Vagina (tissue), 2 donors: ENCODE results near the gene GNAL. TPM values are rescaled to one million over a fixed set of nuclear protein-coding genes. Genes with fewer than 3 reads are reported as not detected.

ENCODE experiments used
- DNase-seq, 2 donors: peaks; one replicate each; pipeline ENCODE4 v3.0.0-alpha.2; 2017; ENCODE audit errors: extremely low spot score in 2 of 2
- H3K27ac ChIP-seq: fragments of 200-600 bp; sonication (generic); one replicate; pipeline ENCODE4 v1.5.1; 2019
- H3K27me3 ChIP-seq: fragments of 200-600 bp; sonication (generic); one replicate; pipeline ENCODE4 v1.5.1; 2019
- H3K36me3 ChIP-seq, 2 donors: fragments of 200-600 bp; sonication (generic); one replicate each; pipeline ENCODE4 v1.5.1; 2017 to 2019
- H3K4me1 ChIP-seq: fragments of 200-600 bp; sonication (generic); one replicate; pipeline ENCODE4 v1.5.1; 2019
- H3K4me3 ChIP-seq, 2 donors: fragments of 200-600 bp; sonication (generic); 1 replicate in 1 of 2; 2 replicates in 1 of 2; pipeline ENCODE4 v1.5.1; 2016 to 2019
- H3K9me3 ChIP-seq: fragments of 200-600 bp; sonication (generic); one replicate; pipeline ENCODE4 v1.5.1; 2019
- CTCF ChIP-seq, 3 experiments: fragments of 450-650 bp in 2 of 3; fragments of 200-600 bp in 1 of 3; sonication (generic) in 1 of 3; IDR thresholded peaks; one replicate each; pipeline ENCODE4 v1.5.1; 2017 to 2019; ENCODE audit warnings: antibody characterized with exemption in 3 of 3, mild to moderate bottlenecking in 2 of 3, moderate library complexity in 2 of 3
- POLR2A ChIP-seq, 2 donors: fragments of 450-650 bp; IDR thresholded peaks; one replicate each; pipeline ENCODE4 v1.6.1; 2017; ENCODE audit warnings: antibody characterized with exemption in 2 of 2, mild to moderate bottlenecking in 2 of 2, moderate library complexity in 2 of 2
- POLR2AphosphoS5 ChIP-seq, 2 donors: sonication (generic); formaldehyde crosslinking; IDR thresholded peaks; one replicate each; pipeline ENCODE4 v1.9.0; 2017; ENCODE audit warnings: antibody characterized with exemption in 2 of 2, mild to moderate bottlenecking in 2 of 2, low read depth in 1 of 2; ENCODE audit not compliant: insufficient read depth in 1 of 2
- intact Hi-C: fragments of 100-400 bp; cut with DNase I; formaldehyde crosslinking; loops from one replicate; pipeline ENCODE4 v1.15.1; 2023
- total RNA-seq: library from RNA; depleted of rRNA; stranded (reverse); fragments of >200 nt; gene quantifications from one replicate; pipeline ENCODE4 v1.2.3, GENCODE V29; 2016

The GNAL gene
- total RNA-seq, 1 donor from 2014 or later, result 23.3 TPM

GRCh38 chr18:11749305-11749704 is 60.2 kb downstream of the GNAL start:
- TF ChIP-seq CTCF (IDR thresholded peaks at IDR 0.05) (no peak), POLR2A (IDR thresholded peaks at IDR 0.05) (no peak), POLR2AphosphoS5 (IDR thresholded peaks at IDR 0.05; ENCODE audit: insufficient read depth in 1 of 2, low read depth in 1 of 2) (no peak)
- Histone ChIP-seq H3K27me3 (no peaks in the 10 kb centered on the region), H3K4me1 (peaks cover 8% of the 10 kb centered on the region), H3K4me3 (no peak overlapping the region), H3K36me3 (no peaks in the 10 kb centered on the region), H3K9me3 (no peaks in the 10 kb centered on the region), H3K27ac (no peak overlapping the region)
- intact Hi-C loops, result no loop called here
- DNase-seq, result no peak

GRCh38 chr18:11750171-11750570 is 61.1 kb downstream of the GNAL start:
- no peak overlapping the region for H3K4me3 ChIP-seq
- H3K9me3 ChIP-seq, result no peaks in the 10 kb centered on the region
- H3K27me3 ChIP-seq, result no peaks in the 10 kb centered on the region
- H3K27ac ChIP-seq, result no peak overlapping the region
- TF ChIP-seq CTCF (IDR thresholded peaks at IDR 0.05) (no peak), POLR2A (IDR thresholded peaks at IDR 0.05) (no peak), POLR2AphosphoS5 (IDR thresholded peaks at IDR 0.05; ENCODE audit: insufficient read depth in 1 of 2, low read depth in 1 of 2) (no peak)
- peaks cover 8% of the 10 kb centered on the region for H3K4me1 ChIP-seq
- peak in 1 of 2 donors; percentile 3 for DNase-seq
- H3K36me3 ChIP-seq, result no peaks in the 10 kb centered on the region
- intact Hi-C loops, result no loop called here

DNA sequence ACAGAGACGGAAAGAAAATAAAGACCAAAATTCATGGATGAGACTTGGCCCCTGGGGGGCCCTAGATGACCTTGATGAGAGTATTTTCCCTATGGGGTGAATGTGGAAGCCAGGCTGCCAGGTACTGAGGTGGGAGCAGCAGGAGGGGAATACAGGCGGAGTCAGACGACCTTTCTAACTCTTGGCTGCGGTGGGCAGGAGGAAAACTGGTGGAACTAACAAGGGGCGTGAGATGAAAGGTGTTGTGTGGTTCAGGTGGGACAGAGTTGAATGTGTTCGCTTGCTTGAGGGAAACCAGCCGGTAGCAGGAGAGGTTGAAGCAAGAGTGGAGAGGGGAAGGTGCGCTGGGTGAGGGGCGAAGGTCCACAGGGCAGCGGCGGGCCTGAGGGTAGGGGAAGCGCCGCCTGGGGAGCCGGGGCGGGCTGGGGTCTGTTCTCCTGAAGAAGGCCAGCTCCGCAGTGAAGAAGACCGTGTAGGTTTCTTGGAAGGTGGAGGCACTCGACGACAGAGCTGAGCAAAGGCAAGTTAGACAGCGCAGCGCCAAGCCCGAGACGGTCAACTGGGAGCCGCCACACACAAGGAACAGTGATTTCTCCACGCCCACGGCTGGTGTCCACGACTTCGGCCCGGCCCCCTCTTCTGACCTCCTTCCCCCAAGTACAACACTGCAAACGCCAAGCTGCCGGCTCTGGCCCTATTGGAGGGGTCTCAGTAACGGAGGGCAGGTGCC is 61.7 kb downstream of the GNAL start:
- peak overlapping the region in 1 of 2 donors; percentile 53 for H3K4me3 ChIP-seq
- intact Hi-C loops, result no loop called here
- no peak overlapping the region for H3K27ac ChIP-seq
- TF ChIP-seq CTCF (IDR thresholded peaks at IDR 0.05) (no peak), POLR2AphosphoS5 (IDR thresholded peaks at IDR 0.05; ENCODE audit: insufficient read depth in 1 of 2, low read depth in 1 of 2) (no peak), POLR2A (IDR thresholded peaks at IDR 0.05) (no peak)
- peaks cover 8% of the 10 kb centered on the region for H3K4me1 ChIP-seq
- DNase-seq, result peak in 1 of 2 donors; percentile 69
- H3K36me3 ChIP-seq, result no peaks in the 10 kb centered on the region
- no peaks in the 10 kb centered on the region for H3K9me3 ChIP-seq
- no peaks in the 10 kb centered on the region for H3K27me3 ChIP-seq

GRCh38 chr18:11751341-11752115 is 62.5 kb downstream of the GNAL start:
- intact Hi-C loops, result no loop called here
- Histone ChIP-seq H3K4me3 (peak overlapping the region; percentile 38 to 53), H3K9me3 (no peaks in the 10 kb centered on the region), H3K4me1 (peaks cover 8% of the 10 kb centered on the region), H3K27ac (no peak overlapping the region), H3K36me3 (no peaks in the 10 kb centered on the region), H3K27me3 (no peaks in the 10 kb centered on the region)
- TF ChIP-seq POLR2AphosphoS5 (IDR thresholded peaks at IDR 0.05; ENCODE audit: insufficient read depth in 1 of 2, low read depth in 1 of 2) (no peak), POLR2A (IDR thresholded peaks at IDR 0.05) (no peak), CTCF (IDR thresholded peaks at IDR 0.05) (no peak)
- peak in 1 of 2 donors; percentile 58 for DNase-seq
